ENCODE data around the gene C17orf75. TPM values are rescaled to one million over a fixed set of nuclear protein-coding genes. Genes with fewer than 3 reads are reported as not detected.
A peak's percentile ranks its signal among the peaks of the same experiment; 100 is the strongest.

The C17orf75 gene
- total and polyA plus RNA-seq, 2 experiments from 2014 or later: 16.0 to 25.7 TPM

DNA sequence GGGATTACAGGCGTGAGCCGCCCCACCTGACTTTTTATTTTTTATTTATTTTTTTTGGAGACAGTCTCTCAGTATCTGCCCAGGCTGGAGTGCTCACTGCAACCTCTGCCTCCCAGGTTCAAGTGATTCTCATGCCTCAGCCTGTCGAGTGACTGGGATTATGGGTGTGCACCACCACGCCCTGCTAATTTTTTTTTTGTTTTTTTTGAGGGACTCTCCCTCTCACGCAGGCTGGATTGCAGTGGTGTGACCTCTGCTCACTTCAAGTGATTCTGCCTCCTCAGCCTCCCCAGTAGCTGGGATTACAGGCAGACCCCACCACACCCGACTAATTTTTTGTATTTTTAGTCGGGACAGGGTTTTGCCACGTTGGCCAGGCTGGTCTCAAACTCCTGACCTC lies 15.6 kb upstream of the C17orf75 start:
- Histone ChIP-seq H3K9me3 (ENCODE audit: low read depth) (no peaks in the 10 kb centered on the region), H4K20me1 (ENCODE audit: insufficient read depth, poor library complexity, severe bottlenecking) (peaks cover 98% of the 10 kb centered on the region), H3K27me3 (no peaks in the 10 kb centered on the region), H3K36me3 (replicated peaks; ENCODE audit: insufficient read depth, low read depth) (no peaks in the 10 kb centered on the region), H3K27ac (no peak overlapping the region), H3K4me3 (no peak overlapping the region), H3K9me2 (replicated peaks; ENCODE audit: insufficient read depth) (no peaks in the 10 kb centered on the region), H2AFZ (no peak overlapping the region), H3K4me2 (no peak overlapping the region), H3K4me1 (ENCODE audit: insufficient read depth) (peaks cover 22% of the 10 kb centered on the region), H3K79me2 (peaks cover 100% of the 10 kb centered on the region)
- TF ChIP-seq EZH2phosphoT487 (IDR thresholded peaks at IDR 0.05; ENCODE audit: low read depth, severe bottlenecking, unreplicated experiment): no peak
- TF ChIP-seq, protein P1, sequence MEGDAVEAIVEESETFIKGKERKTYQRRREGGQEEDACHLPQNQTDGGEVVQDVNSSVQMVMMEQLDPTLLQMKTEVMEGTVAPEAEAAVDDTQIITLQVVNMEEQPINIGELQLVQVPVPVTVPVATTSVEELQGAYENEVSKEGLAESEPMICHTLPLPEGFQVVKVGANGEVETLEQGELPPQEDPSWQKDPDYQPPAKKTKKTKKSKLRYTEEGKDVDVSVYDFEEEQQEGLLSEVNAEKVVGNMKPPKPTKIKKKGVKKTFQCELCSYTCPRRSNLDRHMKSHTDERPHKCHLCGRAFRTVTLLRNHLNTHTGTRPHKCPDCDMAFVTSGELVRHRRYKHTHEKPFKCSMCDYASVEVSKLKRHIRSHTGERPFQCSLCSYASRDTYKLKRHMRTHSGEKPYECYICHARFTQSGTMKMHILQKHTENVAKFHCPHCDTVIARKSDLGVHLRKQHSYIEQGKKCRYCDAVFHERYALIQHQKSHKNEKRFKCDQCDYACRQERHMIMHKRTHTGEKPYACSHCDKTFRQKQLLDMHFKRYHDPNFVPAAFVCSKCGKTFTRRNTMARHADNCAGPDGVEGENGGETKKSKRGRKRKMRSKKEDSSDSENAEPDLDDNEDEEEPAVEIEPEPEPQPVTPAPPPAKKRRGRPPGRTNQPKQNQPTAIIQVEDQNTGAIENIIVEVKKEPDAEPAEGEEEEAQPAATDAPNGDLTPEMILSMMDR (IDR thresholded peaks at IDR 0.05; ENCODE audit: poor library complexity): no peak
- TF ChIP-seq EZH2 (IDR thresholded peaks at IDR 0.05; ENCODE audit: borderline replicate concordance): no peak
- DNase-seq (ENCODE audit: low spot score): no peak
- WGBS (ENCODE audit: low lambda C conversion rate, missing lambda C conversion rate): 91% methylated on average over 8 of the region's 8 CpGs

DNA sequence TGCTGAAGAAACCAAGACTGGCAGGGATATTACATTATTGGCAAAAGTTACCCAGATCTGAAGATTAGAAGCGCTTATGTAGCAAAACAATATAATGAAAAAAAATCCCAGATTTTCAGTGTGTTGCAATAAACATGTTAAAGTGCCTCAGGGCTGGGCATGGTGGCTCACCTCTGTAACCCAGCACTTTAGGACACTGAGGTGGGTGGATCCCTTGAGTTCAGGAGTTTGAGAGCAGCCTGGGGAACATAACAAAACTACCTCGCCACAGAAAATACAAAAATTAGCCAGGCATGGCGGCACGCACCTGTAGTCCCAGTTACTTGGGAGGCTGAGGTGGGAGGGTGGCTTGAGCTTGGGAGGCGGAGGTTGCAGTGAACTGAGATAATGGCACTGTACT lies 14.8 kb upstream of the C17orf75 start:
- Histone ChIP-seq H3K36me3 (replicated peaks; ENCODE audit: insufficient read depth, low read depth) (peaks cover 5% of the 10 kb centered on the region), H3K4me1 (ENCODE audit: insufficient read depth) (peaks cover 25% of the 10 kb centered on the region), H3K4me3 (no peak overlapping the region), H3K9me2 (replicated peaks; ENCODE audit: insufficient read depth) (no peaks in the 10 kb centered on the region), H3K27ac (no peak overlapping the region), H3K27me3 (no peaks in the 10 kb centered on the region), H4K20me1 (ENCODE audit: insufficient read depth, poor library complexity, severe bottlenecking) (peaks cover 99% of the 10 kb centered on the region), H3K9me3 (ENCODE audit: low read depth) (no peaks in the 10 kb centered on the region), H2AFZ (no peak overlapping the region), H3K79me2 (peaks cover 100% of the 10 kb centered on the region), H3K4me2 (no peak overlapping the region)
- TF ChIP-seq EZH2 (IDR thresholded peaks at IDR 0.05; ENCODE audit: borderline replicate concordance) (no peak), EZH2phosphoT487 (IDR thresholded peaks at IDR 0.05; ENCODE audit: low read depth, severe bottlenecking, unreplicated experiment) (no peak)
- TF ChIP-seq, protein P1 (IDR thresholded peaks at IDR 0.05; ENCODE audit: poor library complexity): no peak
- DNase-seq (ENCODE audit: low spot score): no peak
- 97% methylated on average over 5 of the region's 5 CpGs for WGBS (ENCODE audit: low lambda C conversion rate, missing lambda C conversion rate)

GRCh38 chr17:32356378-32356743 lies 14.4 kb upstream of the C17orf75 start:
- Histone ChIP-seq H3K79me2 (peaks cover 100% of the 10 kb centered on the region), H2AFZ (no peak overlapping the region), H3K4me2 (peak overlapping the region; percentile 89), H3K4me1 (ENCODE audit: insufficient read depth) (peaks cover 25% of the 10 kb centered on the region), H3K27ac (no peak overlapping the region), H3K27me3 (no peaks in the 10 kb centered on the region), H3K9me2 (replicated peaks; ENCODE audit: insufficient read depth) (no peaks in the 10 kb centered on the region), H3K9me3 (ENCODE audit: low read depth) (no peaks in the 10 kb centered on the region), H3K36me3 (replicated peaks; ENCODE audit: insufficient read depth, low read depth) (peaks cover 5% of the 10 kb centered on the region), H3K4me3 (no peak overlapping the region), H4K20me1 (ENCODE audit: insufficient read depth, poor library complexity, severe bottlenecking) (peaks cover 99% of the 10 kb centered on the region)
- TF ChIP-seq EZH2 (IDR thresholded peaks at IDR 0.05; ENCODE audit: borderline replicate concordance): no peak
- TF ChIP-seq, protein P1 (IDR thresholded peaks at IDR 0.05; ENCODE audit: poor library complexity): no peak
- TF ChIP-seq EZH2phosphoT487 (IDR thresholded peaks at IDR 0.05; ENCODE audit: low read depth, severe bottlenecking, unreplicated experiment): no peak
- WGBS (ENCODE audit: low lambda C conversion rate, missing lambda C conversion rate): 96% methylated on average over 3 of the region's 3 CpGs
- no peak for DNase-seq (ENCODE audit: low spot score)
